SK-N-MC (cell line): ENCODE results near the gene SH3D21.

Experiments
- DNase-seq: peaks from one replicate; pipeline ENCODE4 v3.0.0-alpha.2; 2011; ENCODE audit warnings: low read depth, low spot score
- H3K27ac ChIP-seq: fragments of 200-600 bp; sonication (generic); 2 replicates; pipeline ENCODE4 v1.5.1; 2016; ENCODE audit warnings: mixed run types
- H3K36me3 ChIP-seq: fragments of 200-600 bp; sonication (generic); 2 replicates; pipeline ENCODE4 v1.6.1; 2017; ENCODE audit warnings: antibody characterized with exemption, low read length, mixed read lengths; ENCODE audit not compliant: insufficient read depth
- H3K4me3 ChIP-seq: fragments of 200-600 bp; sonication (generic); 2 replicates; pipeline ENCODE4 v1.5.1; 2016
- H3K9ac ChIP-seq: fragments of 200-600 bp; sonication (generic); 2 replicates; pipeline ENCODE4 v1.8.0; 2017; ENCODE audit warnings: mixed run types, mixed read lengths; ENCODE audit not compliant: insufficient read length
- H3K9me3 ChIP-seq: fragments of 200-600 bp; sonication (generic); 2 replicates; pipeline ENCODE4 v1.6.1; 2017; ENCODE audit warnings: low read depth, mild to moderate bottlenecking, antibody characterized with exemption, low read length, moderate library complexity, mixed read lengths
- EZH2 ChIP-seq: fragments of 200-600 bp; sonication (generic); IDR thresholded peaks from one replicate; pipeline ENCODE4 v1.6.1; 2017; ENCODE audit warnings: antibody characterized with exemption
- FOXP2 ChIP-seq: optimal IDR thresholded peaks from 2 replicates; pipeline ENCODE3; 2011; ENCODE audit warnings: mild to moderate bottlenecking, moderate library complexity; ENCODE audit not compliant: insufficient read depth; ENCODE audit errors: extremely low read length, control extremely low read depth
- POLR2AphosphoS5 ChIP-seq: IDR thresholded peaks from 2 replicates; pipeline ENCODE4 v1.6.1; 2012; ENCODE audit warnings: mild to moderate bottlenecking, low read depth, low read length, borderline replicate concordance

Gene SH3D21

GRCh38 chr1:36279110-36279788, 26.9 kb upstream of the SH3D21 start:
- TF ChIP-seq POLR2AphosphoS5, result no peak
- TF ChIP-seq EZH2, result no peak
- TF ChIP-seq FOXP2, result no peak
- Histone ChIP-seq H3K27ac (peak overlapping the region; percentile 19; the same call in 1 of the 2 replicates), H3K9ac (no peak overlapping the region), H3K4me3 (no peak overlapping the region), H3K36me3 (peaks cover 28% of the 10 kb centered on the region), H3K9me3 (no peaks in the 10 kb centered on the region)
- no peak for DNase-seq

DNA sequence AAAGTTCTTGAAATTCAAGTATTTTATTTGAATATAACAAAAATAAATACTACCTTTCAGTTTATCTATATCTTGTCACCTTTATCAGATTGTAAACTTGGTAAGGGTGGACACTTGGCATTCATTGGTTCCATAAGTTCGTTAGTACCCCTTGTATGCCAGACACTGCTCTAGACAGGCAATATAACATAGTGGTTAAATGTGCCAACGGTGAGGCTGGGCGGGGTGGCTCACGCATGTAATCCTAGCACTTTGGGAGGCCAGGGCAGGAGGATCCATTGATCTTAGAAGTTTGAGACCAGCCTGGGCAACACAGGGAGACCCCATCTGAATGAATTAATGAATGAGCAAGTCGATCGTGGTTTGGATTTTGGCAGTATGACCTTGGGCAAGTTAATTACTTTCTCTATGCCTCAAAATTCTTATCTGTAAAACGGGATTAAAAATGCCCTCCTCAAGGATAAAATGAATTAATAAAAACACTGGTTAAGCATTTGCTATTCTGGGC, 26.3 kb upstream of the SH3D21 start:
- no peak overlapping the region for H3K9ac ChIP-seq
- no peak for DNase-seq
- H3K4me3 ChIP-seq, result no peak overlapping the region
- H3K9me3 ChIP-seq, result no peaks in the 10 kb centered on the region
- TF ChIP-seq FOXP2 (no peak), POLR2AphosphoS5 (no peak), EZH2 (no peak)
- peak overlapping the region; percentile 51 for H3K27ac ChIP-seq
- peaks cover 32% of the 10 kb centered on the region for H3K36me3 ChIP-seq

- H3K9ac ChIP-seq, result peak overlapping the region; percentile 28
- H3K9me3 ChIP-seq, result no peaks in the 10 kb centered on the region
- TF ChIP-seq EZH2 (no peak), FOXP2 (no peak), POLR2AphosphoS5 (no peak)
- H3K36me3 ChIP-seq, result peaks cover 69% of the 10 kb centered on the region
- peak overlapping the region; percentile 81 for H3K27ac ChIP-seq
- DNase-seq, result no peak
- H3K4me3 ChIP-seq, result no peak overlapping the region
These were observed 22.1 kb upstream of the SH3D21 start for GRCh38 chr1:36284061-36284460.

DNA sequence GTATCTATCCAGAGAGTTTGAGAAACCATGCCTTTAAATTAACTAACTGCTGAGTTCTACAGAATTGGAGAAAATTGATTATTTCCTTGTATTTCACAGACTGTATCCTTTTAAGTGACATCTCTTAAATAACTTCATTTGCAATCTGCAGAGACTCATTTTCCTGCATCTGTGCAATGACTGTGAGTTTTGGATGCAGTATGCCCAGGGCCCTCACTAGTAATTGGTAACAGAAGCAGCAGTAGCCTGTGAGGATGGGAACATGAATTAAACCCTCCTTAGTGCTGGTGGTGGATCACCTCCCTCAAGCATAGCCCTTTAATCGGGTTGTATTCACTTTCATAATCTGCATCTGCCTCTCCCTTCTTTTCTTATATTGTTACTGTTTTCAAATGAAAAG, 21.7 kb upstream of the SH3D21 start:
- H3K4me3 ChIP-seq, result no peak overlapping the region
- peaks cover 74% of the 10 kb centered on the region for H3K36me3 ChIP-seq
- no peak for DNase-seq
- no peak for TF ChIP-seq EZH2
- no peak for TF ChIP-seq POLR2AphosphoS5
- no peak for TF ChIP-seq FOXP2
- no peak overlapping the region for H3K9ac ChIP-seq
- H3K9me3 ChIP-seq, result no peaks in the 10 kb centered on the region
- peak overlapping the region; percentile 81 for H3K27ac ChIP-seq

GRCh38 chr1:36285443-36286101, 20.6 kb upstream of the SH3D21 start:
- no peak for TF ChIP-seq POLR2AphosphoS5
- no peak for TF ChIP-seq EZH2
- no peak for TF ChIP-seq FOXP2
- peak; percentile 42 for DNase-seq
- Histone ChIP-seq H3K4me3 (no peak overlapping the region), H3K27ac (peak overlapping the region; percentile 81; the same call in 1 of the 2 replicates), H3K9ac (no peak overlapping the region), H3K9me3 (no peaks in the 10 kb centered on the region), H3K36me3 (peaks cover 83% of the 10 kb centered on the region)

- Histone ChIP-seq H3K36me3 (peaks cover 96% of the 10 kb centered on the region), H3K9me3 (no peaks in the 10 kb centered on the region), H3K27ac (no peak overlapping the region), H3K4me3 (no peak overlapping the region), H3K9ac (no peak overlapping the region)
- no peak for TF ChIP-seq POLR2AphosphoS5
- TF ChIP-seq EZH2, result no peak
- TF ChIP-seq FOXP2, result no peak
- no peak for DNase-seq
These were observed 19.4 kb upstream of the SH3D21 start for GRCh38 chr1:36286802-36287201.

DNA sequence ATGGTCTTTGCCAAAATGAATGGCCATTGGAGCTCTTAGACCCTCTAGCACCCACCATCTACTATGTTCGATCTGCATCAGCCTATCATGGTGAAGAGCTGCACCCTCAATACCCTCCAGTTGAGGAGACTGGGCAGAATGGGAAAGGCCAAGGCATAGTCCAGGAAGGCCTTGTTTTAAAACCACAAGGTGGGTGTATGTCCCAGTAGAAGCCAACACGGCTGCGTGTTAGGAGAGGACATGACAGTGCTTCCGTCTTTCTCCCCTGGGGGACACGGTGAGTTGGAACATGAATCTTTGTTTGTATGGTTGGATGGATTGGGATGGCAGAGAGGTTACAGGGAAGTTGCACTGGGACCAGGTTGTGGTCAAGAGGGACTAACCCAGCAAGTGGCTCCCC, 18.6 kb upstream of the SH3D21 start:
- no peaks in the 10 kb centered on the region for H3K9me3 ChIP-seq
- H3K27ac ChIP-seq, result no peak overlapping the region

DNA sequence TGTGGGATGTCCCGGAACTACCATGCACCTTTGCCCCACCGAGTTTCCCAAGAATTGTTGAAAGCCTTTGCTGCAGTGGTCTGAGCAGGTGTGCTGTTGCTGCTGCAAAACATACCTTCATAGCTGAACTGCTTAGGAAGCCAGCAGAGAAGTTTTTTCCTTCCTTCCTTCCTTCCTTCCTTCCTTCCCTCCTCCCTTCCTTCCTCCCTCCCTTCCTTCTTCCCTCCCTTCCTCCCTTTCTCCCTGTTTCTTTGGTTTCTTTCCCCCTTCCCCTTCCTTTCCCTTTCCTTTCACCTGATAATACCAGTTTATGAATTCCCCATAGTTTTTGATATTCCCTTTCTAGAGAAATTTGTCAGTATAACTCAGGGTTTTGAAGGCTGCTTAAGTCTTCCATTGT, 10.8 kb upstream of the SH3D21 start:
- H3K4me3 ChIP-seq, result no peak overlapping the region
- H3K9me3 ChIP-seq, result no peaks in the 10 kb centered on the region
- TF ChIP-seq EZH2 (no peak), FOXP2 (no peak), POLR2AphosphoS5 (no peak)
- no peak for DNase-seq
- no peak overlapping the region for H3K9ac ChIP-seq
- H3K27ac ChIP-seq, result peak overlapping the region; percentile 51; the same call in 1 of the 2 replicates
- peaks cover 80% of the 10 kb centered on the region for H3K36me3 ChIP-seq

More for the DNA sequence above, 18.6 kb upstream of the SH3D21 start:
- TF ChIP-seq FOXP2, result no peak
- TF ChIP-seq EZH2, result no peak
- no peak for TF ChIP-seq POLR2AphosphoS5
- Histone ChIP-seq H3K4me3 (no peak overlapping the region), H3K36me3 (peaks cover 95% of the 10 kb centered on the region), H3K9ac (no peak overlapping the region)
- no peak for DNase-seq
